Caco-2 (cell line): ENCODE measurements around the gene RIMS1. TPM values are rescaled to one million over a fixed set of nuclear protein-coding genes. Genes with fewer than 3 reads are reported as not detected.

Source experiments
- BruUV-seq: library from RNA; stranded (reverse); fragments of 400-500 nt; replicated peaks from 2 replicates; lab custom pipeline; 2021; lab: Mats Ljungman, UMichigan
- CTCF ChIA-PET: fragments of 300-600 bp; sonication (Branson Sonifier 250); formaldehyde crosslinking; loops from one replicate; lab custom pipeline; 2022; ENCODE audit warnings: antibody characterized with exemption; lab: Charles Lee
- POLR2A ChIA-PET: fragments of 300-600 bp; sonication (Branson Sonifier 250); formaldehyde crosslinking; loops from one replicate; lab custom pipeline; 2022; ENCODE audit warnings: antibody characterized with exemption; lab: Charles Lee
- DNase-seq, 2 experiments: peaks; one replicate each; pipeline versions ENCODE4 v3.0.0 to v3.0.0-alpha.2; 2020 to 2022
- H3K27me3 ChIP-seq: replicated peaks from 2 replicates; pipeline ENCODE4 v1.6.0; 2011; ENCODE audit warnings: low read length; ENCODE audit not compliant: control insufficient read depth, insufficient read depth
- H3K36me3 ChIP-seq: 2 replicates; pipeline ENCODE4 v1.5.1; 2011; ENCODE audit warnings: low read length; ENCODE audit not compliant: control insufficient read depth, insufficient read depth
- H3K4me1 ChIP-seq: fragments of 250-450 bp; sonication (Bioruptor Pico); 2 replicates; pipeline ENCODE4 v1.5.1; 2020; ENCODE audit warnings: mild to moderate bottlenecking
- H3K4me3 ChIP-seq: 2 replicates; pipeline ENCODE4 v1.5.1; 2011; ENCODE audit warnings: low read depth, mild to moderate bottlenecking, control low read depth, low read length
- H3K9me3 ChIP-seq: fragments of 250-450 bp; sonication (Bioruptor Pico); 2 replicates; pipeline ENCODE4 v1.5.1; 2020; ENCODE audit warnings: mild to moderate bottlenecking, moderate library complexity
- H3K27ac Mint-ChIP-seq: one replicate; pipeline ENCODE4 v1.8.0; 2022; ENCODE audit warnings: mixed read lengths; ENCODE audit not compliant: unreplicated experiment
- H3K27me3 Mint-ChIP-seq: one replicate; pipeline ENCODE4 v1.8.0; 2022; ENCODE audit warnings: mixed read lengths; ENCODE audit not compliant: insufficient read depth, unreplicated experiment
- H3K36me3 Mint-ChIP-seq: one replicate; pipeline ENCODE4 v1.8.0; 2022; ENCODE audit warnings: mild to moderate bottlenecking, mixed read lengths; ENCODE audit not compliant: insufficient read depth, unreplicated experiment
- H3K4me1 Mint-ChIP-seq: one replicate; pipeline ENCODE4 v1.8.0; 2022; ENCODE audit warnings: low read depth, mixed read lengths; ENCODE audit not compliant: unreplicated experiment
- H3K4me3 Mint-ChIP-seq: one replicate; pipeline ENCODE4 v1.8.0; 2022; ENCODE audit warnings: mild to moderate bottlenecking, moderate library complexity, mixed read lengths; ENCODE audit not compliant: unreplicated experiment
- H3K9me3 Mint-ChIP-seq: one replicate; pipeline ENCODE4 v1.8.0; 2022; ENCODE audit warnings: mixed read lengths; ENCODE audit not compliant: unreplicated experiment
- intact Hi-C: fragments of 100-400 bp; cut with micrococcal nuclease; formaldehyde crosslinking; loops from one replicate; pipeline ENCODE4 v1.10.0; 2022; ENCODE audit not compliant: unreplicated experiment
- total RNA-seq: library from RNA; stranded (reverse); gene quantifications from 2 replicates; pipeline ENCODE4 v1.2.3, GENCODE V29; 2022
- TF ChIP-seq, protein P1 (sequence below), 2 experiments: fragments of 200-600 bp in 1 of 2; IDR thresholded peaks; 1 replicate in 1 of 2; 2 replicates in 1 of 2; pipeline versions ENCODE4 v1.5.1 to v1.8.0; 2011 to 2022; ENCODE audit warnings: antibody characterized with exemption in 1 of 2, control low read depth in 1 of 2, inconsistent platforms in 1 of 2, low read depth in 1 of 2, low read length in 1 of 2, mild to moderate bottlenecking in 1 of 2, moderate library complexity in 1 of 2; ENCODE audit not compliant: insufficient read depth in 1 of 2, severe bottlenecking in 1 of 2, unreplicated experiment in 1 of 2

RIMS1 gene
- total RNA-seq, 1 experiment from 2014 or later: 3.4 TPM

DNA sequence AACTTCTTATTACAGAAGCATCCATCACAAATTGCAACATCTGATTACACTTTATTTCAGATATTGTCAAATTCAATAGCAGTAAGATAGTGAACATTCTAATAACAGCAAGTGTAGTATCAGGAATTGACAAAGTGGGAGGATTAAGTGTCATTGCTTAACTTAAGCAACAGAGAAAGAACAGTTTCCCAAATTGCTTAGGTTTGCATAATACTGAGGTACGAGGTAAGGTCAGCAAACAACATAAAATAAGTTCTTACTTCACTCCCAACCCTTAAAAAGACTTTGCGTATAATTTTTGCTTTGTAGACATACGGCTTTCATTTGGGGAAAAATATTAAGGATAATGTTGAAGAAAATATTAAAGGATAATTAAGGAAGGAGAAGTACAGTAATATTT lies 163.0 kb downstream of the RIMS1 start:
- no peaks in the 10 kb centered on the region for H3K4me1 Mint-ChIP-seq

DNA sequence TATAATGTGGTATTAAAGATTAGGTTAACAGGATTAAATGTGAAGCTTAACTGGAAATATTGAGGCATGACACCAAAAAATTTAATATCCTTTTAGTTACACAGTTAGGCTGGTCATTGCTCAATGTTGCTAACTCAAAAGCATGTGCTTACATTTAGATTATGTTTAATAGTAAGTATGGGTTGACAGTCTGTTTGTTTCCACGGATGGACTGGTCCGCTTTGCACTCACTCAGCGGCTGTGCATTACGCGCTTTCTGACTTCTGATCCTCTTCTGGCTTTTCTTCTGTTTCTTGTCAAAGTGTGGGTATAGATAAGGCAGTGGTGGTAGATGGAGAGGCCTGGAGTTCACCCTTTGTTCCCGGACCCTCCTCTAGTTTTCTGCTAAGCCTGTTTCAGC lies 174.9 kb downstream of the RIMS1 start:
- CTCF ChIA-PET: no interaction called here
- no peak for DNase-seq
- TF ChIP-seq, protein P1, sequence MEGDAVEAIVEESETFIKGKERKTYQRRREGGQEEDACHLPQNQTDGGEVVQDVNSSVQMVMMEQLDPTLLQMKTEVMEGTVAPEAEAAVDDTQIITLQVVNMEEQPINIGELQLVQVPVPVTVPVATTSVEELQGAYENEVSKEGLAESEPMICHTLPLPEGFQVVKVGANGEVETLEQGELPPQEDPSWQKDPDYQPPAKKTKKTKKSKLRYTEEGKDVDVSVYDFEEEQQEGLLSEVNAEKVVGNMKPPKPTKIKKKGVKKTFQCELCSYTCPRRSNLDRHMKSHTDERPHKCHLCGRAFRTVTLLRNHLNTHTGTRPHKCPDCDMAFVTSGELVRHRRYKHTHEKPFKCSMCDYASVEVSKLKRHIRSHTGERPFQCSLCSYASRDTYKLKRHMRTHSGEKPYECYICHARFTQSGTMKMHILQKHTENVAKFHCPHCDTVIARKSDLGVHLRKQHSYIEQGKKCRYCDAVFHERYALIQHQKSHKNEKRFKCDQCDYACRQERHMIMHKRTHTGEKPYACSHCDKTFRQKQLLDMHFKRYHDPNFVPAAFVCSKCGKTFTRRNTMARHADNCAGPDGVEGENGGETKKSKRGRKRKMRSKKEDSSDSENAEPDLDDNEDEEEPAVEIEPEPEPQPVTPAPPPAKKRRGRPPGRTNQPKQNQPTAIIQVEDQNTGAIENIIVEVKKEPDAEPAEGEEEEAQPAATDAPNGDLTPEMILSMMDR (IDR thresholded peaks at IDR 0.05; ENCODE audit: insufficient read depth in 1 of 2, low read depth in 1 of 2, low read length in 1 of 2, severe bottlenecking in 1 of 2, unreplicated experiment in 1 of 2): no peak
- H3K36me3 ChIP-seq: no peaks in the 10 kb centered on the region
- POLR2A ChIA-PET: no interaction called here
- no peaks in the 10 kb centered on the region for H3K4me1 ChIP-seq
- H3K36me3 Mint-ChIP-seq: no peaks in the 10 kb centered on the region
- no peaks in the 10 kb centered on the region for H3K9me3 ChIP-seq
- H3K4me3 ChIP-seq: no peak overlapping the region
- no TSS peak for BruUV-seq
- no peaks in the 10 kb centered on the region for H3K27me3 ChIP-seq
- H3K27me3 Mint-ChIP-seq: no peaks in the 10 kb centered on the region
- no peak overlapping the region for H3K4me3 Mint-ChIP-seq
- no peaks in the 10 kb centered on the region for H3K4me1 Mint-ChIP-seq
- no peaks in the 10 kb centered on the region for H3K9me3 Mint-ChIP-seq
- intact Hi-C loops: no loop called here
- no peak overlapping the region for H3K27ac Mint-ChIP-seq

More for the DNA sequence above, 163.0 kb downstream of the RIMS1 start:
- Mint-ChIP-seq H3K36me3 (no peaks in the 10 kb centered on the region), H3K4me3 (no peak overlapping the region), H3K27me3 (no peaks in the 10 kb centered on the region), H3K27ac (no peak overlapping the region), H3K9me3 (no peaks in the 10 kb centered on the region)
- no peaks in the 10 kb centered on the region for H3K9me3 ChIP-seq
- H3K27me3 ChIP-seq: no peaks in the 10 kb centered on the region
- no TSS peak for BruUV-seq
- ChIA-PET POLR2A (no interaction called here), CTCF (no interaction called here)
- H3K4me1 ChIP-seq: no peaks in the 10 kb centered on the region
- H3K36me3 ChIP-seq: no peaks in the 10 kb centered on the region
- no peak for DNase-seq
- TF ChIP-seq, protein P1 (IDR thresholded peaks at IDR 0.05; ENCODE audit: insufficient read depth in 1 of 2, low read depth in 1 of 2, low read length in 1 of 2, severe bottlenecking in 1 of 2, unreplicated experiment in 1 of 2): no peak
- intact Hi-C loops: no loop called here
- no peak overlapping the region for H3K4me3 ChIP-seq

DNA sequence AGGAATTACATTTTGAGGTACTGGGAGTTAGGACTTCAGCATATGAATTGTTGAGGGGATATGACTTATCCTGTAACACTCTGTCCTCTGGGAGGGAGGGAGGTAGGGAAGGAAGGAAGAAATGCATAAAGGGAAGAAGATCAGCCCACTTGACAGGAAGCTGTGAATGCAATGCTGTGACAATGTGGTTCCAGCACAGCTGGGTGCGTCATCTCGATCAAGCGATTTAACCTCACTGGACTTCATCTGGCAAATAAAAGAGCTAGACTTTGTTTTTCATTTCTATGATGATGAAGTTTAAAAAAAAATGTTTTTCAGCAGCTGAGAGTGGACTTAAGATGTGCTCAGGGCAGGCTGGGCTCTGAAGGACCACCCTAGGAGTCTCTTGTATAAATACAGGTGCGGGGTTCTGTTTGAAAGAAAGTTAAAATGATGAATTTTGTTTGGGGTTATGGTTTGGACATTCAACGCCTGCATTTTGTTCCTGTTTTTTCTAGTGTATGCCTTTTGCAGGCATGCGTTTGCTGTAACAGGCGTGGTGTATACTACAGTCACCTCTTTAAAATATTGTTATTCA lies 178.1 kb downstream of the RIMS1 start:
- H3K27me3 ChIP-seq: no peaks in the 10 kb centered on the region
- TF ChIP-seq, protein P1 (IDR thresholded peaks at IDR 0.05; ENCODE audit: insufficient read depth in 1 of 2, low read depth in 1 of 2, low read length in 1 of 2, severe bottlenecking in 1 of 2, unreplicated experiment in 1 of 2): no peak
- no peaks in the 10 kb centered on the region for H3K4me1 ChIP-seq
- POLR2A ChIA-PET: no interaction called here
- H3K4me1 Mint-ChIP-seq: no peaks in the 10 kb centered on the region
- DNase-seq: no peak
- H3K9me3 Mint-ChIP-seq: no peaks in the 10 kb centered on the region
- no peak overlapping the region for H3K27ac Mint-ChIP-seq
- no peaks in the 10 kb centered on the region for H3K27me3 Mint-ChIP-seq
- intact Hi-C loops: no loop called here
- no peaks in the 10 kb centered on the region for H3K36me3 Mint-ChIP-seq
- no peaks in the 10 kb centered on the region for H3K36me3 ChIP-seq
- no peak overlapping the region for H3K4me3 Mint-ChIP-seq
- H3K9me3 ChIP-seq: no peaks in the 10 kb centered on the region
- CTCF ChIA-PET: no interaction called here
- BruUV-seq: no TSS peak
- no peak overlapping the region for H3K4me3 ChIP-seq
